GM23338 (cell line): Measurements from ENCODE around the gene UGDH.

Source experiments
- CREB1 ChIP-seq: fragments of 250-450 bp; sonication (Bioruptor Pico); IDR thresholded peaks from 2 replicates; pipeline ENCODE4 v1.5.0; 2020; ENCODE audit warnings: low read depth, mild to moderate bottlenecking, moderate library complexity
- CTCF ChIP-seq, 2 experiments: fragments of 200-600 bp in 1 of 2; sonication (generic) in 1 of 2; conservative IDR thresholded peaks; 2 replicates each; pipeline versions ENCODE4 v1.5.1 to v1.6.1; 2016 to 2017; ENCODE audit warnings: antibody characterized with exemption in 2 of 2, low read depth in 2 of 2, mild to moderate bottlenecking in 2 of 2, moderate library complexity in 1 of 2
- EZH2 ChIP-seq: fragments of 200-600 bp; sonication (generic); IDR thresholded peaks from one replicate; pipeline ENCODE4 v1.8.0; 2017; ENCODE audit warnings: antibody characterized with exemption, mild to moderate bottlenecking, low read depth; ENCODE audit not compliant: unreplicated experiment
- EZH2phosphoT487 ChIP-seq: fragments of 200-600 bp; sonication (generic); IDR thresholded peaks from one replicate; pipeline ENCODE4 v1.8.1; 2018; ENCODE audit warnings: antibody characterized with exemption; ENCODE audit not compliant: unreplicated experiment
- JUNB ChIP-seq: IDR thresholded peaks from one replicate; pipeline ENCODE4 v1.6.1; 2016; ENCODE audit warnings: antibody characterized with exemption; ENCODE audit not compliant: unreplicated experiment
- POLR2AphosphoS5 ChIP-seq: IDR thresholded peaks from 2 replicates; pipeline ENCODE4 v1.6.1; 2016; ENCODE audit warnings: antibody characterized with exemption, low read depth
- REST ChIP-seq: IDR thresholded peaks from one replicate; pipeline ENCODE4 v1.6.1; 2018; ENCODE audit warnings: antibody characterized with exemption; ENCODE audit not compliant: unreplicated experiment
- ZNF331 ChIP-seq: fragments of 250-450 bp; sonication (Bioruptor Pico); IDR thresholded peaks from 2 replicates; pipeline ENCODE4 v1.5.0; 2020; ENCODE audit warnings: low read depth, mild to moderate bottlenecking, moderate library complexity
- TF ChIP-seq, protein P1 (sequence below): IDR thresholded peaks from 2 replicates; pipeline ENCODE4 v1.6.1; 2016; ENCODE audit warnings: antibody characterized with exemption

- TF ChIP-seq CTCF (conservative IDR thresholded peaks at IDR 0.05; ENCODE audit: low read depth in 2 of 2): no peak
- no peak for TF ChIP-seq POLR2AphosphoS5
- no peak for TF ChIP-seq EZH2
- TF ChIP-seq JUNB: no peak
- no peak for TF ChIP-seq ZNF331 (CRISPR knock-in tag)
- TF ChIP-seq REST: no peak
- TF ChIP-seq EZH2phosphoT487: no peak
- TF ChIP-seq CREB1 (CRISPR knock-in tag): no peak
- TF ChIP-seq, protein P1, sequence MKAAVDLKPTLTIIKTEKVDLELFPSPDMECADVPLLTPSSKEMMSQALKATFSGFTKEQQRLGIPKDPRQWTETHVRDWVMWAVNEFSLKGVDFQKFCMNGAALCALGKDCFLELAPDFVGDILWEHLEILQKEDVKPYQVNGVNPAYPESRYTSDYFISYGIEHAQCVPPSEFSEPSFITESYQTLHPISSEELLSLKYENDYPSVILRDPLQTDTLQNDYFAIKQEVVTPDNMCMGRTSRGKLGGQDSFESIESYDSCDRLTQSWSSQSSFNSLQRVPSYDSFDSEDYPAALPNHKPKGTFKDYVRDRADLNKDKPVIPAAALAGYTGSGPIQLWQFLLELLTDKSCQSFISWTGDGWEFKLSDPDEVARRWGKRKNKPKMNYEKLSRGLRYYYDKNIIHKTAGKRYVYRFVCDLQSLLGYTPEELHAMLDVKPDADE: no peak
These were observed 17.5 kb upstream of the UGDH start for GRCh38 chr4:39544580-39545315.
